Measurements from ENCODE around the gene RSU1.

DNA sequence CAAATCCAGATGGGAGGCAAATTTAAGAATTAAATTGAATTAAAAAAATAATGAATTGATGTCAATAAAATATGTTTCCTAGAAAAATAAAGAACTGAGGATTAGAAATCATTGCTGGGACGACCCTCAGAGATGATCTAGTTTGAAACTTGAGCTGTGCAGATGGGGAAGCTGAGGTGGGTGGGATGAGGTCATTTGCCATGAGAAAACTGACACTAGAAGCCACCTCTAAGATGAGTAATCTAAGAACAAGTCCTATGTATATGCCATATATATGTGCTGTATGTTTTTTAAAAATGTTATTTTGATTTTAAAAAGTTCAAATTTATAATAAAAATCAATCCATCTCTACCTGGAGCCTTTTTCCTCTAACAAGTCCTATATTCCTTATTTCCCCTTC lies 135.7 kb downstream of the RSU1 start:
- TF ChIP-seq, protein P1, sequence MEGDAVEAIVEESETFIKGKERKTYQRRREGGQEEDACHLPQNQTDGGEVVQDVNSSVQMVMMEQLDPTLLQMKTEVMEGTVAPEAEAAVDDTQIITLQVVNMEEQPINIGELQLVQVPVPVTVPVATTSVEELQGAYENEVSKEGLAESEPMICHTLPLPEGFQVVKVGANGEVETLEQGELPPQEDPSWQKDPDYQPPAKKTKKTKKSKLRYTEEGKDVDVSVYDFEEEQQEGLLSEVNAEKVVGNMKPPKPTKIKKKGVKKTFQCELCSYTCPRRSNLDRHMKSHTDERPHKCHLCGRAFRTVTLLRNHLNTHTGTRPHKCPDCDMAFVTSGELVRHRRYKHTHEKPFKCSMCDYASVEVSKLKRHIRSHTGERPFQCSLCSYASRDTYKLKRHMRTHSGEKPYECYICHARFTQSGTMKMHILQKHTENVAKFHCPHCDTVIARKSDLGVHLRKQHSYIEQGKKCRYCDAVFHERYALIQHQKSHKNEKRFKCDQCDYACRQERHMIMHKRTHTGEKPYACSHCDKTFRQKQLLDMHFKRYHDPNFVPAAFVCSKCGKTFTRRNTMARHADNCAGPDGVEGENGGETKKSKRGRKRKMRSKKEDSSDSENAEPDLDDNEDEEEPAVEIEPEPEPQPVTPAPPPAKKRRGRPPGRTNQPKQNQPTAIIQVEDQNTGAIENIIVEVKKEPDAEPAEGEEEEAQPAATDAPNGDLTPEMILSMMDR (IDR thresholded peaks at IDR 0.05): no peak
- TF ChIP-seq POLR2A (IDR thresholded peaks at IDR 0.05) (no peak), EP300 (IDR thresholded peaks at IDR 0.05) (no peak)

Data from tibial nerve (tissue), 4 donors.